Activated CD4-positive, alpha-beta memory T cell treated with anti-CD3 and anti-CD28 coated beads for 36 hours (primary cell): Measurements from ENCODE around the gene COL6A2. TPM values are rescaled to one million over a fixed set of nuclear protein-coding genes. Genes with fewer than 3 reads are reported as not detected.
"Not testable (repeated sequence)": the region's sequence is repeated elsewhere in the genome, so short reads cannot be mapped to it uniquely, and the experiment has no call there.

ENCODE experiments used
- CTCF ChIA-PET: fragments of 350-600 bp; sonication (Branson Sonifier 250); formaldehyde crosslinking; loops from one replicate; lab custom pipeline; 2021; ENCODE audit warnings: antibody characterized with exemption, inconsistent platforms; lab: Charles Lee
- POLR2A ChIA-PET: fragments of 350-600 bp; sonication (Branson Sonifier 250); formaldehyde crosslinking; loops from one replicate; lab custom pipeline; 2021; ENCODE audit warnings: antibody characterized with exemption; lab: Charles Lee
- DNase-seq: peaks from one replicate; pipeline ENCODE4 v3.0.0-alpha.2; 2020
- H3K27ac Mint-ChIP-seq: one replicate; pipeline ENCODE4 v1.8.0; 2021; ENCODE audit warnings: mixed read lengths
- H3K27me3 Mint-ChIP-seq: one replicate; pipeline ENCODE4 v1.8.0; 2021; ENCODE audit warnings: mixed read lengths
- H3K36me3 Mint-ChIP-seq: one replicate; pipeline ENCODE4 v1.8.0; 2021; ENCODE audit warnings: mixed read lengths
- H3K4me1 Mint-ChIP-seq: one replicate; pipeline ENCODE4 v1.8.0; 2021; ENCODE audit warnings: low read depth, mixed read lengths
- H3K4me3 Mint-ChIP-seq: one replicate; pipeline ENCODE4 v1.8.0; 2021; ENCODE audit warnings: mild to moderate bottlenecking, mixed read lengths
- H3K9me3 Mint-ChIP-seq: one replicate; pipeline ENCODE4 v1.8.0; 2021; ENCODE audit warnings: mixed read lengths
- intact Hi-C: fragments of 100-400 bp; cut with micrococcal nuclease; formaldehyde crosslinking; loops from one replicate; pipeline ENCODE4 v1.15.1; 2023
- total RNA-seq, 2 experiments: library from RNA; stranded (reverse); gene quantifications; one replicate each; pipeline ENCODE4 v1.2.3, GENCODE V29; 2021

COL6A2 gene
- total RNA-seq, 2 experiments from 2014 or later = 4.3 to 4.8 TPM

GRCh38 chr21:46056450-46056903, 41.4 kb upstream of the COL6A2 start:
- no peaks in the 10 kb centered on the region for H3K9me3 Mint-ChIP-seq
- peaks cover 30% of the 10 kb centered on the region for H3K27me3 Mint-ChIP-seq
- ChIA-PET CTCF (no interaction called here), POLR2A (no interaction called here)
- peaks cover 15% of the 10 kb centered on the region for H3K4me1 Mint-ChIP-seq
- H3K4me3 Mint-ChIP-seq = no peak overlapping the region
- no peak for DNase-seq
- H3K36me3 Mint-ChIP-seq = no peaks in the 10 kb centered on the region
- no peak overlapping the region for H3K27ac Mint-ChIP-seq
- intact Hi-C loops = no loop called here

GRCh38 chr21:46057111-46057709, 40.7 kb upstream of the COL6A2 start:
- Mint-ChIP-seq H3K4me3 (no peak overlapping the region), H3K36me3 (no peaks in the 10 kb centered on the region), H3K27ac (no peak overlapping the region), H3K27me3 (peaks cover 33% of the 10 kb centered on the region), H3K9me3 (no peaks in the 10 kb centered on the region), H3K4me1 (peaks cover 15% of the 10 kb centered on the region)
- intact Hi-C loops = no loop called here
- no peak for DNase-seq
- POLR2A ChIA-PET = no interaction called here
- CTCF ChIA-PET = no interaction called here

- no peaks in the 10 kb centered on the region for H3K36me3 Mint-ChIP-seq
- intact Hi-C loops = no loop called here
- ChIA-PET POLR2A (no interaction called here), CTCF (no interaction called here)
- peaks cover 15% of the 10 kb centered on the region for H3K4me1 Mint-ChIP-seq
- no peak overlapping the region for H3K27ac Mint-ChIP-seq
- H3K4me3 Mint-ChIP-seq = no peak overlapping the region
- peaks cover 37% of the 10 kb centered on the region for H3K27me3 Mint-ChIP-seq
- H3K9me3 Mint-ChIP-seq = no peaks in the 10 kb centered on the region
- DNase-seq = no peak
Measured at GRCh38 chr21:46057710-46058241, 40.1 kb upstream of the COL6A2 start.

- intact Hi-C loops = no loop called here
- Mint-ChIP-seq H3K27me3 (peaks cover 45% of the 10 kb centered on the region), H3K9me3 (no peaks in the 10 kb centered on the region), H3K27ac (no peak overlapping the region), H3K36me3 (no peaks in the 10 kb centered on the region), H3K4me1 (peaks cover 15% of the 10 kb centered on the region), H3K4me3 (no peak overlapping the region)
- CTCF ChIA-PET = no interaction called here
- no peak for DNase-seq
- POLR2A ChIA-PET = no interaction called here
Measured at GRCh38 chr21:46058431-46059145, 39.3 kb upstream of the COL6A2 start.

GRCh38 chr21:46059195-46059594, 38.7 kb upstream of the COL6A2 start:
- DNase-seq = no peak
- Mint-ChIP-seq H3K27me3 (peaks cover 46% of the 10 kb centered on the region), H3K36me3 (no peaks in the 10 kb centered on the region), H3K4me1 (peaks cover 15% of the 10 kb centered on the region), H3K27ac (no peak overlapping the region), H3K4me3 (no peak overlapping the region), H3K9me3 (no peaks in the 10 kb centered on the region)
- intact Hi-C loops = no loop called here
- ChIA-PET CTCF (no interaction called here), POLR2A (no interaction called here)

- H3K9me3 Mint-ChIP-seq, intact Hi-C loops, H3K27ac Mint-ChIP-seq, POLR2A ChIA-PET, CTCF ChIA-PET, H3K4me3 Mint-ChIP-seq, H3K36me3 Mint-ChIP-seq: not testable (repeated sequence)
- peaks cover 15% of the 10 kb centered on the region for H3K4me1 Mint-ChIP-seq
- peaks cover 49% of the 10 kb centered on the region for H3K27me3 Mint-ChIP-seq
- DNase-seq = peak; percentile 1
Measured at GRCh38 chr21:46059711-46060455, 38.0 kb upstream of the COL6A2 start.

GRCh38 chr21:46060596-46061061, 37.3 kb upstream of the COL6A2 start:
- ChIA-PET CTCF (no interaction called here), POLR2A (no interaction called here)
- Mint-ChIP-seq H3K27me3 (peaks cover 55% of the 10 kb centered on the region), H3K36me3 (no peaks in the 10 kb centered on the region), H3K4me3 (no peak overlapping the region), H3K27ac (no peak overlapping the region), H3K9me3 (no peaks in the 10 kb centered on the region), H3K4me1 (peaks cover 15% of the 10 kb centered on the region)
- DNase-seq = peak; percentile 42
- intact Hi-C loops = no loop called here

GRCh38 chr21:46061063-46061462, 36.8 kb upstream of the COL6A2 start:
- ChIA-PET CTCF (no interaction called here), POLR2A (no interaction called here)
- no peak overlapping the region for H3K27ac Mint-ChIP-seq
- H3K27me3 Mint-ChIP-seq = peaks cover 56% of the 10 kb centered on the region
- H3K4me1 Mint-ChIP-seq = peaks cover 15% of the 10 kb centered on the region
- no peaks in the 10 kb centered on the region for H3K9me3 Mint-ChIP-seq
- intact Hi-C loops = no loop called here
- no peaks in the 10 kb centered on the region for H3K36me3 Mint-ChIP-seq
- DNase-seq = no peak
- H3K4me3 Mint-ChIP-seq = no peak overlapping the region

- intact Hi-C loops = no loop called here
- H3K4me3 Mint-ChIP-seq = no peak overlapping the region
- CTCF ChIA-PET = no interaction called here
- POLR2A ChIA-PET = no interaction called here
- H3K9me3 Mint-ChIP-seq = no peaks in the 10 kb centered on the region
- H3K27me3 Mint-ChIP-seq = peaks cover 57% of the 10 kb centered on the region
- no peak overlapping the region for H3K27ac Mint-ChIP-seq
- no peaks in the 10 kb centered on the region for H3K36me3 Mint-ChIP-seq
- no peak for DNase-seq
- peaks cover 15% of the 10 kb centered on the region for H3K4me1 Mint-ChIP-seq
Measured at GRCh38 chr21:46061518-46061917, 36.4 kb upstream of the COL6A2 start.

GRCh38 chr21:46061950-46062349, 36.0 kb upstream of the COL6A2 start:
- peak; percentile 4 for DNase-seq
- CTCF ChIA-PET = no interaction called here
- Mint-ChIP-seq H3K36me3 (no peaks in the 10 kb centered on the region), H3K4me1 (peaks cover 15% of the 10 kb centered on the region), H3K27me3 (peaks cover 58% of the 10 kb centered on the region), H3K4me3 (no peak overlapping the region), H3K27ac (no peak overlapping the region), H3K9me3 (no peaks in the 10 kb centered on the region)
- intact Hi-C loops = no loop called here
- POLR2A ChIA-PET = no interaction called here

- H3K4me1 Mint-ChIP-seq = peaks cover 10% of the 10 kb centered on the region
- CTCF ChIA-PET = no interaction called here
Measured at GRCh38 chr21:46062471-46063211, 35.3 kb upstream of the COL6A2 start.

GRCh38 chr21:46063227-46063626, 34.7 kb upstream of the COL6A2 start:
- CTCF ChIA-PET = no interaction called here
- Mint-ChIP-seq H3K4me3 (no peak overlapping the region), H3K36me3 (no peaks in the 10 kb centered on the region), H3K27me3 (peaks cover 49% of the 10 kb centered on the region), H3K4me1 (peaks cover 10% of the 10 kb centered on the region), H3K27ac (no peak overlapping the region), H3K9me3 (no peaks in the 10 kb centered on the region)
- POLR2A ChIA-PET = no interaction called here
- intact Hi-C loops = no loop called here
- DNase-seq = peak; percentile 2

More at GRCh38 chr21:46062471-46063211, 35.3 kb upstream of the COL6A2 start:
- no peaks in the 10 kb centered on the region for H3K36me3 Mint-ChIP-seq
- intact Hi-C loops = no loop called here
- H3K9me3 Mint-ChIP-seq = no peaks in the 10 kb centered on the region
- H3K4me3 Mint-ChIP-seq = no peak overlapping the region
- H3K27me3 Mint-ChIP-seq = peaks cover 53% of the 10 kb centered on the region
- POLR2A ChIA-PET = no interaction called here
- H3K27ac Mint-ChIP-seq = no peak overlapping the region
- DNase-seq = no peak
